Panc1 (cell line): ENCODE data around the gene ZRANB3. TPM values are rescaled to one million over a fixed set of nuclear protein-coding genes. Genes with fewer than 3 reads are reported as not detected.

Experiments used
- ATAC-seq: fragments of 200-7000 bp; cut with Tn5 transposase; 2 replicates; pipeline ENCODE4 v1.9.1; 2020; ENCODE audit warnings: mild to moderate bottlenecking, moderate library complexity
- BruUV-seq: library from RNA; stranded (reverse); fragments of 400-500 nt; replicated peaks from 2 replicates; lab custom pipeline; 2021; lab: Mats Ljungman, UMichigan
- CTCF ChIA-PET: fragments of 300-600 bp; sonication (Branson Sonifier 250); formaldehyde crosslinking; loops from one replicate; lab custom pipeline; 2022; ENCODE audit warnings: antibody characterized with exemption; lab: Charles Lee
- POLR2A ChIA-PET: fragments of 300-600 bp; sonication (Branson Sonifier 250); formaldehyde crosslinking; loops from one replicate; lab custom pipeline; 2022; ENCODE audit warnings: antibody characterized with exemption; lab: Charles Lee
- DNase-seq: peaks from one replicate; pipeline ENCODE4 v3.0.0-alpha.2; 2010; ENCODE audit warnings: low read depth, low spot score
- H3K27ac ChIP-seq: 2 replicates; pipeline ENCODE4 v1.5.1; 2011; ENCODE audit warnings: mild to moderate bottlenecking, low read length, inconsistent platforms
- H3K27me3 ChIP-seq: fragments of 200-500 bp; sonication (Bioruptor generic); 2 replicates; pipeline ENCODE4 v1.6.0; 2014; ENCODE audit warnings: low read length, inconsistent platforms; ENCODE audit not compliant: control insufficient read depth, insufficient read depth
- H3K36me3 ChIP-seq: fragments of 200-500 bp; sonication (Bioruptor generic); 2 replicates; pipeline ENCODE4 v1.5.1; 2014; ENCODE audit warnings: inconsistent platforms, mild to moderate bottlenecking, low read length, moderate library complexity; ENCODE audit not compliant: control insufficient read depth, insufficient read depth
- H3K4me1 ChIP-seq: 2 replicates; pipeline ENCODE4 v1.5.1; 2011; ENCODE audit warnings: inconsistent platforms, mild to moderate bottlenecking, low read length, moderate library complexity; ENCODE audit not compliant: control insufficient read depth, insufficient read depth
- H3K4me3 ChIP-seq, 2 experiments: 2 replicates each; pipeline ENCODE4 v1.5.1; 2011 to 2012; ENCODE audit warnings: low read depth in 2 of 2, low read length in 2 of 2, mild to moderate bottlenecking in 2 of 2, inconsistent platforms in 1 of 2, moderate library complexity in 1 of 2
- H3K9me3 ChIP-seq: fragments of 200-500 bp; sonication (Bioruptor generic); 2 replicates; pipeline ENCODE4 v1.5.1; 2014; ENCODE audit warnings: low read depth, mild to moderate bottlenecking, inconsistent platforms, low read length, moderate library complexity; ENCODE audit not compliant: control insufficient read depth, insufficient read depth
- CTCF ChIP-seq: fragments of 450-650 bp; IDR thresholded peaks from 2 replicates; pipeline ENCODE4 v1.5.1; 2017; ENCODE audit warnings: mild to moderate bottlenecking
- POLR2AphosphoS5 ChIP-seq: IDR thresholded peaks from 2 replicates; pipeline ENCODE4 v1.6.1; 2012; ENCODE audit warnings: mild to moderate bottlenecking, low read depth, low read length, moderate library complexity
- REST ChIP-seq, 2 experiments: IDR thresholded peaks; 2 replicates each; pipeline ENCODE4 v1.6.1; 2011 to 2012; ENCODE audit warnings: low read depth in 2 of 2, control low read depth in 1 of 2, low read length in 1 of 2, mild to moderate bottlenecking in 1 of 2, moderate library complexity in 1 of 2; ENCODE audit not compliant: insufficient read depth in 1 of 2
- SIN3A ChIP-seq: IDR thresholded peaks from 2 replicates; pipeline ENCODE4 v1.6.1; 2012; ENCODE audit warnings: low read depth, mild to moderate bottlenecking, low read length, moderate library complexity, borderline replicate concordance; ENCODE audit not compliant: insufficient read depth
- TCF7L2 ChIP-seq: IDR thresholded peaks from 2 replicates; pipeline ENCODE4 v1.6.1; 2011; ENCODE audit warnings: mild to moderate bottlenecking, low read depth, low read length, inconsistent platforms
- in situ Hi-C: cut with HindIII; loops from 2 replicates; pipeline ENCODE4 v1.10.0; 2016; ENCODE audit warnings: low sequenced_read_pairs, low pct_unique_long_range_greater_than_20kb
- intact Hi-C: fragments of 100-400 bp; cut with micrococcal nuclease; formaldehyde crosslinking; loops from one replicate; pipeline ENCODE4 v1.10.0; 2022; ENCODE audit not compliant: unreplicated experiment
- total RNA-seq: library from RNA; stranded (reverse); gene quantifications from one replicate; pipeline ENCODE4 v1.2.1, GENCODE V29; 2021; ENCODE audit not compliant: unreplicated experiment

The ZRANB3 gene
- total RNA-seq, 1 experiment from 2014 or later, result 11.7 TPM

GRCh38 chr2:135175177-135175576 is 355.8 kb downstream of the ZRANB3 start:
- intact Hi-C loops, result no loop called here
- Histone ChIP-seq H3K27me3 (no peaks in the 10 kb centered on the region), H3K4me3 (no peak overlapping the region), H3K36me3 (no peaks in the 10 kb centered on the region; the same call in 1 of the 2 replicates), H3K27ac (no peak overlapping the region), H3K4me1 (no peaks in the 10 kb centered on the region), H3K9me3 (no peaks in the 10 kb centered on the region)
- TF ChIP-seq TCF7L2, result no peak
- no peak for TF ChIP-seq CTCF
- TF ChIP-seq SIN3A, result no peak
- no peak for TF ChIP-seq REST (IDR thresholded peaks at IDR 0.05; ENCODE audit: insufficient read depth in 1 of 2, low read depth in 2 of 2, low read length in 1 of 2)
- no peak for TF ChIP-seq POLR2AphosphoS5
- no TSS peak for BruUV-seq
- DNase-seq, result no peak
- ChIA-PET POLR2A (no interaction called here), CTCF (no interaction called here)
- no peak for ATAC-seq
- in situ Hi-C loops, result no loop called here

- ATAC-seq (no peak), DNase-seq (no peak)
- no peak overlapping the region for H3K4me3 ChIP-seq
- H3K9me3 ChIP-seq, result no peaks in the 10 kb centered on the region
- intact Hi-C loops, result no loop called here
- in situ Hi-C loops, result no loop called here
- H3K4me1 ChIP-seq, result no peaks in the 10 kb centered on the region
- no peaks in the 10 kb centered on the region for H3K27me3 ChIP-seq
- TF ChIP-seq CTCF (no peak), REST (IDR thresholded peaks at IDR 0.05; ENCODE audit: insufficient read depth in 1 of 2, low read depth in 2 of 2, low read length in 1 of 2) (no peak), POLR2AphosphoS5 (no peak)
- BruUV-seq, result no TSS peak
- CTCF ChIA-PET, result no interaction called here
- H3K27ac ChIP-seq, result no peak overlapping the region
- no peaks in the 10 kb centered on the region; the same call in 1 of the 2 replicates for H3K36me3 ChIP-seq
- POLR2A ChIA-PET, result no interaction called here
Observed at GRCh38 chr2:135174810-135175093, 356.3 kb downstream of the ZRANB3 start.
